ENCODE results near the gene MPRIP.
"Not testable (repeated sequence)": the region's sequence is repeated elsewhere in the genome, so short reads cannot be mapped to it uniquely, and the experiment has no call there.

The MPRIP gene

GRCh38 chr17:17151541-17151940 lies 109.3 kb downstream of the MPRIP start:
- DNase-seq = no peak

- DNase-seq = no peak
Observed at GRCh38 chr17:17151962-17152361, 109.7 kb downstream of the MPRIP start.

DNA sequence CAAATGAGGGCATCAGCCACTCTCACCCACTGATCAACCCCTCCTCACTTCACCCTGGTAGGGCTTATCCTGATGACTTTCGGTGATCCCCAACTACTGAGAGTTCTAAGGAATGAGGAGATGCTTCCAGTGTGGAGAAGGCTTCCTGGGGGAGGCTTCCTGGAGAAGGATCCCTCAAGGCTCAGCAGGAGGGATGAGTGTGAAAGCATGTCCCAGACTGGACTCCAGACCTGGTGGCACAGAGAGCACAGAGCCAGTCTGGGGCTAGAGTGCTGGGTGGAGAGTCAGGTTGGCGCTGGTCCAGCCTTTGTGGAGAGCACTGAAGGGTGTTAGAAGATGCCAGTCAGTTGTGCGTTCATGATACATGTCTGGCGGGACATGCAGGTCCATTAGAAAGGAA lies 110.1 kb downstream of the MPRIP start:
- no peak for DNase-seq

GRCh38 chr17:17153071-17153470 lies 110.8 kb downstream of the MPRIP start:
- DNase-seq = no peak

GRCh38 chr17:17153709-17154108 lies 111.5 kb downstream of the MPRIP start:
- no peak for DNase-seq

DNA sequence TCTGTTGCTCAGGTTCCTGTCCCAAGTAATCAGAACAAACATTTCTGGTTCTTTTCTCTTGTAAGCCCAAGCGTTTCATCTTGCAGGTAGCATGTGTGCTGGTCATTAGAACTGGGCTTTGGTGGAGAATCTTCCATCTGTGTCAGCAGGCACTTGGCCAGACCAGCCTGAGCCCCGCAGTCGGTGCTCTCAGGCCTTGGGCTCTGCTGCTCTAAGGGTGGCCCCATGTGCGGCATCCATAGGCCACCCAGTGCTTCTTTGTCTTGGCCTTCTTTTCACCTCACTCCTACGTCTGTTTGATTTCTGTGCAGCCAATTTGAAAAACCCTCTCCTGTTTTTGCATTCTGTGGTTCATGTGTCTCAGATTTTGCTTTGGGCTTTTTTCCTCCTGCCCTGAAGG lies 112.3 kb downstream of the MPRIP start:
- DNase-seq = no peak

DNA sequence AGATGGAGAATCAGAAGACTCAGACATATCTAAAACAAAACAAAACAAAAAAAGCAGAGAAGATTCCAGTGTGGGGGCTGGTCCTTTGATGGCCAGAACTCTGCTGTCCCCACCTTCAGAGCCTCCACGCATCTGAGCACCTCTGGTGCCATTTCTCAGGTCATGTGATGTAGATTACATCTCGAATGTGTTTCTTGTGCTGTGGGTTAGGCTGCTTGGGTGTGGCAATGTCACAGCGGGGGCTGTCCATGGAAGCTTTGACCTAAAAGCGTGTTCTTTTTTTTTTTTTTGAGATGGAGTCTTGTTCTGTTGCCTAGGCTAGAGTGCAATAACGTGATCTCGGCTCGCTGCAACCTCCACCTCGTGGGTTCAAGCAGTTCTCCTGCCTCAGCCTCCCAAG lies 112.7 kb downstream of the MPRIP start:
- DNase-seq = no peak

- no peak for DNase-seq
Observed at GRCh38 chr17:17155568-17155967, 113.3 kb downstream of the MPRIP start.

DNA sequence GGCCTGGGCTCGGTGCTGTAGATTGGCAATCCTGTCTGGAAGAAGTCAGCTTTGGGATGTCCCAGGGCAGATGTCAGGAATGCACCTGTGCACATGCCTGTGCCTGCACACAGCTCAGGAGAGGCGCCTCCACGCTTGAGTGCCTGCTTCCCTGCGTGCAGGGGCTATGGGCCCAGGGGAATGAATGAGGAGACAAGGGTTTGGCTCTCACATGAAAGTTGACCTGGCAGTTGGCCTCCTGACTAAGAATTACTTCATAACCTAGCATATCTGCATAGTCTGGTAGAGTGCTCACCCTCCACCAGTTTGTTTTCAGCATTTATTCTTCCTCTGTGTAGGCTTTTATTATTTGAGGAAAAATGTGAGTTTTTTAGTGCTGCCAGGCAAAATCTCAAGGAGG lies 113.8 kb downstream of the MPRIP start:
- no peak for DNase-seq

DNA sequence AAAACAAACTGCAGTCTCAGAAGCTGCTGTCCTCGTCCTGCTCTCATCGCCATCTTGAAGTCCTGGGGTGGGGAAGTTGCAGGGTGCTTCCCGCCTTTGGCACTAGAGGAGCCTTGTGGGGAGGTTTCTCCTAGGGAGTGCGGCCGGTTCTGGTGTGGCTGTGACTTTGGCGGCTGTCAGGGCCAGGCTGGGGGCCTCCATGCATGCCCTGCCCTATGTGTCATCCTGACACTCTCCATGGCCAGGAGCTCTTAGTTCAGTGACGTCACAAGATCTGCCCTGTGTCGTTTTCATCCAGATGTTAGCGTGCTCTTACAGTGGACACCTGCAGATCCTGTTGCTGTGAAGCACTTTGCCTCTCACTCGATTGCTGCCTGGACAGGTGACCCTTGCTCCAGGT lies 114.3 kb downstream of the MPRIP start:
- no peak for DNase-seq

DNA sequence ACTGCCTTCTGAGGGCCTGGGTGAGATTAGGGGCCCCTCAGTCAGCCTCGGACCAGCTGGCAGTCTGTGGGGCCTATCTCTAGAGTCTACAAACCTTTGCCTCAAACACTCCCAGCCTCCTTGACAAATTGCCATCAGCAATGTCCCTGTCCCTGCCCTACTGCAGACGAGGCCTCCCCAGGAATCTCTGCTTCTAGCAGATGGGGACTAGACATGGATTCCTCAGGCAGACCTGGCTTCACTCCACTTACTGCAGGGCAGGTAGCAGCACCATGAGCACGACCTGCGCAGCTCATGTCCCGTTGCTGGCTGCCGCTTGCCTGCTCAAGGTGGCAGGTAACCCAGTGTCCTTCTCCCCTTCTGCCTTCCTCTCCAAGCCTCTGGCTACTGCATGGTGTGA lies 114.8 kb downstream of the MPRIP start:
- no peak for DNase-seq

DNA sequence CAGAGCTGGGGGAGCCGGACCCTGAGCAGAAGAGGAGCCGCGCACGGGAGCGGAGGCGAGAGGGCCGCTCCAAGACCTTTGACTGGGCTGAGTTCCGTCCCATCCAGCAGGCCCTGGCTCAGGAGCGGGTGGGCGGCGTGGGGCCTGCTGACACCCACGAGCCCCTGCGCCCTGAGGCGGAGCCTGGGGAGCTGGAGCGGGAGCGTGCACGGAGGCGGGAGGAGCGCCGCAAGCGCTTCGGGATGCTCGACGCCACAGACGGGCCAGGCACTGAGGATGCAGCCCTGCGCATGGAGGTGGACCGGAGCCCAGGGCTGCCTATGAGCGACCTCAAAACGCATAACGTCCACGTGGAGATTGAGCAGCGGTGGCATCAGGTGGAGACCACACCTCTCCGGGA lies 116.2 kb downstream of the MPRIP start:
- not testable (repeated sequence) for DNase-seq

GRCh38 chr17:17159571-17159970 lies 117.3 kb downstream of the MPRIP start:
- no peak for DNase-seq

GRCh38 chr17:17161121-17161520 lies 118.9 kb downstream of the MPRIP start:
- no peak for DNase-seq

DNA sequence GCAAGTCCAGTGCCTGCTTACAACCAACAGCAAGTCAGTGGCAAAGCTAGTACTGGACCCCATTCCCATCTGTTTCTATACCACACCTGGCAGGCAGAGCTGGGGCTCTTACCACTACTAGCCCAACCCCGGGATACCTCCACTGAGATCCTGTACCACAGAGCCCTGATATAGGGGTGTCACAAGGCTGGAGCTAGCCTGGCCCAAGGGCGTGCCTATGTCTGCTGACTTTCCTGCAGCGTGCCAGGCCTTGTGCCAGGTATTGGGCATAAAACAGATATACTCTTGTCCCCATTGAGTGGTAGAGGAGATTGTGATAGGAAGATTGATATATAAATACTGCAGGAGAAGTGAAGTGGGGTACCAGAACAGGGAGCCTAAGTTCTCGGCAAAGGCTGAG lies 119.5 kb downstream of the MPRIP start:
- no peak for DNase-seq

GRCh38 chr17:17164156-17164555 lies 121.9 kb downstream of the MPRIP start:
- DNase-seq = no peak

- DNase-seq = no peak
Observed at GRCh38 chr17:17164676-17165075, 122.4 kb downstream of the MPRIP start.

DNA sequence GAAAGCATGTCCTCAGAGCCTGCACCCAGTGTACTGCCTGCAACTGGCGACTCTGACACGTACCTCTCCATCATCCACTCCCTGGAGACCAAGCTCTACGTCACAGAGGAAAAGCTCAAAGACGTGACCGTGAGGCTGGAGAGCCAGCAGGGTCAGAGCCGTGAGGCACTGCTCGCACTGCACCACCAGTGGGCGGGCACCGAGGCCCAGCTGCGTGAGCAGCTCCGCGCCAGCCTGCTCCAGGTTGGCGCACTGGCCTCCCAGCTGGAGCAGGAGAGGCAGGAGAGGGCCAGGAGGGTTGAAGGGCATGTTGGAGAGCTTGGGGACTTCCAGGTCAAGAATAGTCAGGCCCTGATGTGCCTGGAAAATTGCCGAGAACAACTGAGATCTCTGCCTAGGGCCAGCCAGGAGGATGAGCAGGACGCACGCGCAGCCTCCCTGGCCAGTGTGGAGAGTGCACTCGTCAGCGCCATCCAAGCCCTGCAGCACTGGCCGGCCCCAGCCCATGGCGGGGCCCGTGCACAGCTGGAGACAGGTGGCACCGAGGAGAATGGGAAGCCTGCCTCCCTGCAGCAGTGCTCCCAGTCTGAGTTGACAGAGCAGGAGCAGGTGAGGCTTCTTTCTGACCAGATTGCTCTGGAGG lies 123.5 kb downstream of the MPRIP start:
- DNase-seq = no peak

DNA sequence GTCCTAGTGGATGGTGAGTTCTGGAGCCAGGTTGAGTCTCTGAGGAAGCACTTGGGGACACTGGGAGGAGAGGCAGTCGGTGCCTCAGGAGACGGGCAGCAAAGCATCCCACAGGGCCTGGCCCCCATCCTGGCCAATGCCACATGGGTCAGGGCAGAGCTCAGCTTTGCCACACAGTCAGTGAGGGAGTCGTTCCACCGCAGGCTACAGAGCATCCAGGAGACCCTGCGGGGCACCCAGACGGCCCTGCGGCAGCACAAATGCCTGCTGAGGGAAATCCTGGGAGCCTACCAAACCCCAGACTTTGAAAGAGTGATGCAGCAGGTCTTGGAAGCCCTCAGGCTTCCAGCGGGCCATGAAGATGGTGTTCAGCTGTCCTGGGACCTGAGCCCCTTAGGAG lies 124.2 kb downstream of the MPRIP start:
- DNase-seq = no peak

GRCh38 chr17:17167356-17167755 lies 125.1 kb downstream of the MPRIP start:
- DNase-seq = no peak

GRCh38 chr17:17167986-17168385 lies 125.7 kb downstream of the MPRIP start:
- DNase-seq = no peak

DNA sequence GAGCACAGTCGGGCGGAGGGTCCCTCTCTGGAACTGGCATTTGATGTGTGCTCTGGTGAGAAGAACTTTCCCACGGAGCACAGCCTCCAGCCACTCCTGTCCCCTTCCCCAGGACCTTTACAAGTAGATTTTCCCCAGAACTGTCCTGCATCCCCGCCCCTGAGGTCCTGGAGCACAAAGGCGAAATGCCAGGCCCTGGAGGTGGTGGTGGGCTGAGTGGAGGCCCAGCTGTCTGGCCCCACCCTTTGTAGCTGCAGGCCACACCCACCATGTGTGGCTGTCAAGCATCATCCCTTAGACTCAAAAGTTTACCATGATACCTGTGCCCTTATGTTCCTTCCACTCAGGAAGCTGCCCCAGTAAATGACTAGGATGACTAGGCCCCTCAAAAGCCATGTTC lies 126.1 kb downstream of the MPRIP start:
- no peak for DNase-seq

- no peak for DNase-seq
Observed at GRCh38 chr17:17169396-17169795, 127.1 kb downstream of the MPRIP start.

- no peak for DNase-seq
Observed at GRCh38 chr17:17170346-17170985, 128.2 kb downstream of the MPRIP start.

- DNase-seq = no peak
Observed at GRCh38 chr17:17171186-17171585, 128.9 kb downstream of the MPRIP start.
